Breast epithelium (tissue), 3 donors: ENCODE results near the gene SIRT7.

Experiments
- POLR2AphosphoS5 ChIP-seq, 3 donors: sonication (generic); formaldehyde crosslinking; IDR thresholded peaks; one replicate each; pipeline ENCODE4 v1.6.1; 2017; ENCODE audit warnings: antibody characterized with exemption in 3 of 3
- TF ChIP-seq, protein P1 (sequence below), 3 donors: fragments of 450-650 bp; IDR thresholded peaks; one replicate each; pipeline ENCODE4 v1.5.1; 2016 to 2017; ENCODE audit warnings: antibody characterized with exemption in 3 of 3, mild to moderate bottlenecking in 3 of 3, moderate library complexity in 3 of 3

DNA sequence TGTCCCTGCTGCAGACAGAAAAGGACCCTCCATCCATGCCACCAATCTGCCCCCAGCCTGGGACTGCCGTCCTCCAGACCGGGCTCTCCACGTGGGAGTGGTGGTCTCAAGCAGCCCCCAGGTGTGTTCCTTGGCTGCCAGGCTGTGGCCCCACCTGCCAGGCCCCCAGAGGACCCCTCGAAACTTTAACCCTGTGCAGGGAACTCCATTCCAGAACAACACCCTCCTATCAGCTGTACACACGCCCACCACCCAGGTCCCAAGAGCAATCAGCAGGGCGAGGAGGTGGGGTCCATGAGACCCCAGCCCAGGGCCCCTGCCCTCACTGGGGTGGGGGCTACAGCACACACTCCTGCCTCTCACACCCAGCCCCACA is 17.7 kb upstream of the SIRT7 start:
- TF ChIP-seq, protein P1, sequence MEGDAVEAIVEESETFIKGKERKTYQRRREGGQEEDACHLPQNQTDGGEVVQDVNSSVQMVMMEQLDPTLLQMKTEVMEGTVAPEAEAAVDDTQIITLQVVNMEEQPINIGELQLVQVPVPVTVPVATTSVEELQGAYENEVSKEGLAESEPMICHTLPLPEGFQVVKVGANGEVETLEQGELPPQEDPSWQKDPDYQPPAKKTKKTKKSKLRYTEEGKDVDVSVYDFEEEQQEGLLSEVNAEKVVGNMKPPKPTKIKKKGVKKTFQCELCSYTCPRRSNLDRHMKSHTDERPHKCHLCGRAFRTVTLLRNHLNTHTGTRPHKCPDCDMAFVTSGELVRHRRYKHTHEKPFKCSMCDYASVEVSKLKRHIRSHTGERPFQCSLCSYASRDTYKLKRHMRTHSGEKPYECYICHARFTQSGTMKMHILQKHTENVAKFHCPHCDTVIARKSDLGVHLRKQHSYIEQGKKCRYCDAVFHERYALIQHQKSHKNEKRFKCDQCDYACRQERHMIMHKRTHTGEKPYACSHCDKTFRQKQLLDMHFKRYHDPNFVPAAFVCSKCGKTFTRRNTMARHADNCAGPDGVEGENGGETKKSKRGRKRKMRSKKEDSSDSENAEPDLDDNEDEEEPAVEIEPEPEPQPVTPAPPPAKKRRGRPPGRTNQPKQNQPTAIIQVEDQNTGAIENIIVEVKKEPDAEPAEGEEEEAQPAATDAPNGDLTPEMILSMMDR (IDR thresholded peaks at IDR 0.05): no peak
- no peak for TF ChIP-seq POLR2AphosphoS5 (IDR thresholded peaks at IDR 0.05)
